ENCODE measurements around the gene UNC5C.

Gene UNC5C

GRCh38 chr4:95398217-95398616 lies 150.6 kb downstream of the UNC5C start:
- Histone ChIP-seq H3K4me1 (ENCODE audit: insufficient read depth, low read length) (peaks cover 6% of the 10 kb centered on the region; the same call in 1 of the 2 replicates), H3K9ac (ENCODE audit: low read depth, low read length) (no peak overlapping the region), H3K9me3 (ENCODE audit: control insufficient read depth, insufficient read depth, low read length) (no peaks in the 10 kb centered on the region), H3K36me3 (ENCODE audit: insufficient read depth, low read length) (no peaks in the 10 kb centered on the region)

GRCh38 chr4:95394752-95395306 lies 153.9 kb downstream of the UNC5C start:
- H3K36me3 ChIP-seq (ENCODE audit: insufficient read depth, low read length), result no peaks in the 10 kb centered on the region
- H3K9ac ChIP-seq (ENCODE audit: low read depth, low read length), result no peak overlapping the region
- peaks cover 3% of the 10 kb centered on the region; the same call in 1 of the 2 replicates for H3K4me1 ChIP-seq (ENCODE audit: insufficient read depth, low read length)
- H3K9me3 ChIP-seq (ENCODE audit: control insufficient read depth, insufficient read depth, low read length), result no peaks in the 10 kb centered on the region

GRCh38 chr4:95393821-95394220 lies 155.0 kb downstream of the UNC5C start:
- H3K36me3 ChIP-seq (ENCODE audit: insufficient read depth, low read length), result no peaks in the 10 kb centered on the region

DNA sequence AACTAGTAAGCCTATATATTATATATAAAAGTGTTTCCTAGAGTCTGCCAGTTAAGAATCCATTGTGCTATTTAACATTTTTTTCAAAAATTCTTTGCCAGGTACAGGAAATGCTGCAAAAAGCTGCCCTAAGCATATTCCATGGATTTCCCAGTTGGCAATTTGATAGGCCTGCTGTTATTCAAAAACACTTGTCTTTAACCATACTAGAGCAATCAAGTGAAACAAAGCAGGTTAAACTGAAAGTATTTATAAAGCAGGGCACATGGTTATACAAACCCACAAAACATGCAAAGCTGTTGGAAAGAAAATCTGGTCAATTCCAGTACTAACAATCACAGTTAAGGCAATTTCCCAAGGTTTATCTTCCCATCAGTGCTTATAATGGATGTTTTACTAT lies 159.9 kb downstream of the UNC5C start:
- H3K36me3 ChIP-seq (ENCODE audit: insufficient read depth, low read length), result no peaks in the 10 kb centered on the region
- H3K9me3 ChIP-seq (ENCODE audit: control insufficient read depth, insufficient read depth, low read length), result no peaks in the 10 kb centered on the region
- H3K9ac ChIP-seq (ENCODE audit: low read depth, low read length), result no peak overlapping the region
- H3K4me1 ChIP-seq (ENCODE audit: insufficient read depth, low read length), result peaks cover 3% of the 10 kb centered on the region; the same call in 1 of the 2 replicates

More at GRCh38 chr4:95393821-95394220, 155.0 kb downstream of the UNC5C start:
- H3K9ac ChIP-seq (ENCODE audit: low read depth, low read length), result no peak overlapping the region
- peaks cover 3% of the 10 kb centered on the region; the same call in 1 of the 2 replicates for H3K4me1 ChIP-seq (ENCODE audit: insufficient read depth, low read length)
- H3K9me3 ChIP-seq (ENCODE audit: control insufficient read depth, insufficient read depth, low read length), result no peaks in the 10 kb centered on the region

DNA sequence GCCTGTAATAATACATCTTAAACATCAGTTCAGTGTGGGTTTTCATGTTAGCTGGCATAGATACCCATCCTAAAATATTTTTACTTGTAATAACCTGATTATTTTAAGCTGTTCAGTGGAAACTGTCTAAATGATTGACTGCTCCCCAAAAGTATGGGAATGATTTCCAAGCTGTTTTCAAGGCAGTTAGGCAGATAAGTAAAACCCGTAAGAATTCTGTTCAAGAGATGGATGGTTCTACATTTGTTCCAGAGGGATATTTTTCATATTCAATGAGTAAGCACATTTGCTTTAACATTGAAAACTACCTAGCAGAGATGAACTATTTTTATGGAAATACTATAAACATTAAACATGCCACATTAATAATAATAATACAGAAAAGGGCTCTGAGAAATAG lies 161.1 kb downstream of the UNC5C start:
- H3K9ac ChIP-seq (ENCODE audit: low read depth, low read length), result no peak overlapping the region
- peaks cover 3% of the 10 kb centered on the region; the same call in 1 of the 2 replicates for H3K4me1 ChIP-seq (ENCODE audit: insufficient read depth, low read length)
- H3K36me3 ChIP-seq (ENCODE audit: insufficient read depth, low read length), result no peaks in the 10 kb centered on the region
- H3K9me3 ChIP-seq (ENCODE audit: control insufficient read depth, insufficient read depth, low read length), result no peaks in the 10 kb centered on the region

DNA sequence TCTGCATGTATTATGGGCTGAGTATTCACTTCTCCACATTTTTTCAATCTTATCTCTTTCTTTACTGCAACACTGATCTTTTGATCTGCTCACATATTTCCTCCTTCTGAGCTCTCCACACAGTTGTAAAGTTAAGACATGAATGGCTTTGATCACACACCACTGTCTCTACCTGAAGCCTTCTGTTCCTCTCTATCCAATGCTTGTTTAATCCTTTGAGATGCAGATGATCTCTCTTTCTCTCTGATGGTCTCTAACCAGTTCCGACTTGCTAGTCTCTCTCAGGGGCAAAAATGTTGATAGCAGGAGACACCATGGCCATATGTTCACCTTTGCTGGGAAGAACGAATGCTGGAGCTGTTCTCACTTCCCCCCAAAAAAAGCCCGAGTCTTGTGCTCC lies 162.4 kb downstream of the UNC5C start:
- Histone ChIP-seq H3K4me1 (ENCODE audit: insufficient read depth, low read length) (peaks cover 3% of the 10 kb centered on the region; the same call in 1 of the 2 replicates), H3K9me3 (ENCODE audit: control insufficient read depth, insufficient read depth, low read length) (no peaks in the 10 kb centered on the region), H3K36me3 (ENCODE audit: insufficient read depth, low read length) (no peaks in the 10 kb centered on the region), H3K9ac (ENCODE audit: low read depth, low read length) (no peak overlapping the region)

DNA sequence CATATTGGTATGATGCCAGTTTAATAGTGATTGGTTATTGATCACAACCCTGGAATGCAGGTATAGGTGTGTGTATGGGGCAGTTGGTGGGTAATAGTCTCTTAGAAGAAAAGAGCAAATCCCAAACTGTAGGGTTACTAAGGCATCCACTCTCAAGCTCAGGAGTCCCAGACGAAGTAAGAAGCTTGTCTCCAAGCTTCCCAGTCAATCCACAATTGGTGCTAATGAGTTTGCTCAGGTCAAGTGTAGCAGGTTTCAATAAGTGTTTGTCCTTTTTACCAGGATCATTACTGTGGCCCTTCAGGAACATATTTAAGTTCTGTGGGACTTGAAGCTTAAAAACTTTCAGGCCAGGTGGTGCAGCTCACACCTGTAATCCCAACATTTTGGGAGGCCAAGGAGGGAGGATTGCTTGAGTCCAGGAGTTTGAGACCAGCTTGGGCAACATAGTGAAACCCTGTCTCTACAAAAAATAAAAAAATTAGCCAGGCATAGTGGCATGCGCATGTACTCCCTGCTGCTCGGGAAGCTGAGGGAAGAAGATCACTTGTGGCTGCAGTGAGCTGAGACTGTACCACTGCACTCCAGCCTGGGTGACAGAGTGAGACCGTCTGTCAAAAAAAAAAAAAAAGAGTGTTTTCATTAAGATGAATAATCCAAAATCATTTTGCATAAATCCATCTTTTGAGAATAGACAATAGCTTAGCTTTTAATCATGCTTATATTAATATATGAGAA lies 166.8 kb downstream of the UNC5C start:
- Histone ChIP-seq H3K9me3 (ENCODE audit: control insufficient read depth, insufficient read depth, low read length) (no peaks in the 10 kb centered on the region), H3K36me3 (ENCODE audit: insufficient read depth, low read length) (no peaks in the 10 kb centered on the region), H3K9ac (ENCODE audit: low read depth, low read length) (no peak overlapping the region), H3K4me1 (ENCODE audit: insufficient read depth, low read length) (no peaks in the 10 kb centered on the region)

- no peaks in the 10 kb centered on the region for H3K36me3 ChIP-seq (ENCODE audit: insufficient read depth, low read length)
- H3K9ac ChIP-seq (ENCODE audit: low read depth, low read length), result no peak overlapping the region
- H3K4me1 ChIP-seq (ENCODE audit: insufficient read depth, low read length), result no peaks in the 10 kb centered on the region
Measured at GRCh38 chr4:95379633-95380032, 169.1 kb downstream of the UNC5C start.

DNA sequence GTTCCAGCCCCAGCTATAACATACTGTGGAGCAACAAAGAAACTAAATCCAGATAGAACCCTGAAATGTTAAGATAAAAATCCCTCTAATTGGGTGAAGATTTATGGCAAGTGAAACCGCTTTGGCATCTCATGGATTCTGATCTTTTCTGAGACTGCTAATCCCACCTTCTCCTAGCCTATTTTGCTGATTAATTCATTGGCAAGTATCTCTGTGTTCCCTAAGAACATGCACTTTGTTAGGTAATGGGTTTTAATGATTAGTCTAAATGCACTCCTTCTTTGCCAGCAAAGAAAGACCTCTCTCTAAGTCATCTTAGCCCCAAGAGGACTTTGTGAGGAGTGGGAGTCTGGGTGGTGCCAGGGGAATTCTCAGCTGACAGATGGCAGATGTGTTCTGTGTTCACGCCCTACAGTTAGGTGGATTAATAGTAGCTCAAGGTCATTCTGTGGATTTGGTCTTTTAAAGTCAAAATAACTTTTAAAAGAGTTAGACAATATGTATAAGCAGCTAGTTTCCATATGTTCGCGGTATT lies 171.3 kb downstream of the UNC5C start:
- H3K4me1 ChIP-seq (ENCODE audit: insufficient read depth, low read length), result no peaks in the 10 kb centered on the region
- H3K36me3 ChIP-seq (ENCODE audit: insufficient read depth, low read length), result no peaks in the 10 kb centered on the region
- H3K9ac ChIP-seq (ENCODE audit: low read depth, low read length), result no peak overlapping the region
- no peaks in the 10 kb centered on the region for H3K9me3 ChIP-seq (ENCODE audit: control insufficient read depth, insufficient read depth, low read length)

More at GRCh38 chr4:95379633-95380032, 169.1 kb downstream of the UNC5C start:
- H3K9me3 ChIP-seq (ENCODE audit: control insufficient read depth, insufficient read depth, low read length), result no peaks in the 10 kb centered on the region

- H3K9me3 ChIP-seq (ENCODE audit: control insufficient read depth, insufficient read depth, low read length), result no peaks in the 10 kb centered on the region
- H3K4me1 ChIP-seq (ENCODE audit: insufficient read depth, low read length), result peaks cover 3% of the 10 kb centered on the region; the same call in 1 of the 2 replicates
- no peaks in the 10 kb centered on the region for H3K36me3 ChIP-seq (ENCODE audit: insufficient read depth, low read length)
- no peak overlapping the region for H3K9ac ChIP-seq (ENCODE audit: low read depth, low read length)
Measured at GRCh38 chr4:95371476-95372224, 177.1 kb downstream of the UNC5C start.

DNA sequence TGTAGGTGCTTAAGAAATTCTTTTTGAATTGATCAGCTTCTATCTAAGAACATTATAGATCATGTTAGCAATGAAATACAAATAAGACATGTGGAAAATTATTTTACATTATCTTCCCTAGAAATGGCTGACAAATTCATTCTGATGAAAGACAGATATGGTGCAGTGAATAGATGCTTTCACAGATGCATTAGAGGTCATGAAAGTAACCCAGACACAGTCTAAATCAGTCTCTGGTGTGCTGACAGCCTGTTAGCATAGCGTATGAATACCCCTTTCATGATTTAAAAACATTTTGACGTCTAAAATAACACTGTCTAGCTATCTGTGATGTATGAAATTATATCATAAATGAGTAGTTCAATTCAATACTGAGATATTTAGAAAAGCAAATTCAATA lies 180.9 kb downstream of the UNC5C start:
- Histone ChIP-seq H3K36me3 (ENCODE audit: insufficient read depth, low read length) (no peaks in the 10 kb centered on the region), H3K9me3 (ENCODE audit: control insufficient read depth, insufficient read depth, low read length) (no peaks in the 10 kb centered on the region), H3K4me1 (ENCODE audit: insufficient read depth, low read length) (peaks cover 6% of the 10 kb centered on the region; the same call in 1 of the 2 replicates), H3K9ac (ENCODE audit: low read depth, low read length) (no peak overlapping the region)

DNA sequence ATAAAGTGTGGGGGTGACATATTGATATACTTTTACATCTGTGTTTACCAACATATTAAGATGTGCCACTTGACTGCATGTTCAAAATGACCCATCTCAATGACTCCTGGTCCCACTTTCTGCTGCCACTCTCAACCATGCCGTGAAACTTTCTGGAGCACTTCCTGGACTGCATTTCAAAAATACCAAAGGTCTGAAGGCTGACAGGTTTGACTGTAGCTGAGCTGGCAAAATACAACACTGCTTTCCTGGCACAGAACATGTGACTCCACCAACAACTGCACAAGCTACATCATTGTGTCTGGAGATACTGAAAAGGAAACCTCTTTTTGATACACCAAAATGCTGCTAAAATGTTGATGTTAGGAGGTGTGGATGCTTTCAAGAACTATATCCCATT lies 184.8 kb downstream of the UNC5C start:
- Histone ChIP-seq H3K9me3 (ENCODE audit: control insufficient read depth, insufficient read depth, low read length) (no peaks in the 10 kb centered on the region), H3K36me3 (ENCODE audit: insufficient read depth, low read length) (no peaks in the 10 kb centered on the region)

GRCh38 chr4:95363559-95363925 lies 185.2 kb downstream of the UNC5C start:
- Histone ChIP-seq H3K9ac (ENCODE audit: low read depth, low read length) (no peak overlapping the region), H3K9me3 (ENCODE audit: control insufficient read depth, insufficient read depth, low read length) (no peaks in the 10 kb centered on the region), H3K36me3 (ENCODE audit: insufficient read depth, low read length) (no peaks in the 10 kb centered on the region), H3K4me1 (ENCODE audit: insufficient read depth, low read length) (0 out of 2 replicates have a peak, but pooled peaks cover 3% of the 10 kb centered on the region)

More for the DNA sequence above, 184.8 kb downstream of the UNC5C start:
- H3K9ac ChIP-seq (ENCODE audit: low read depth, low read length), result no peak overlapping the region
- 0 out of 2 replicates have a peak, but pooled peaks cover 3% of the 10 kb centered on the region for H3K4me1 ChIP-seq (ENCODE audit: insufficient read depth, low read length)

GRCh38 chr4:95362906-95363558 lies 185.7 kb downstream of the UNC5C start:
- Histone ChIP-seq H3K4me1 (ENCODE audit: insufficient read depth, low read length) (0 out of 2 replicates have a peak, but pooled peaks cover 3% of the 10 kb centered on the region), H3K36me3 (ENCODE audit: insufficient read depth, low read length) (no peaks in the 10 kb centered on the region), H3K9me3 (ENCODE audit: control insufficient read depth, insufficient read depth, low read length) (no peaks in the 10 kb centered on the region), H3K9ac (ENCODE audit: low read depth, low read length) (no peak overlapping the region)

All from ES-I3 (cell line).